Gastrocnemius medialis (tissue), 4 donors: Measurements from ENCODE around the gene GMPPB.

Experiments used
- CTCF ChIP-seq, 5 experiments: fragments of 450-650 bp in 3 of 5; fragments of 200-600 bp in 2 of 5; sonication (generic) in 2 of 5; IDR thresholded peaks in 4 of 5; conservative IDR thresholded peaks in 1 of 5; 1 replicate in 4 of 5; 2 replicates in 1 of 5; pipeline ENCODE4 v1.5.1; 2016 to 2019; ENCODE audit warnings: antibody characterized with exemption in 5 of 5, mild to moderate bottlenecking in 3 of 5, moderate library complexity in 3 of 5
- POLR2A ChIP-seq, 2 donors: fragments of 450-650 bp; IDR thresholded peaks; one replicate each; pipeline ENCODE4 v1.6.1; 2017; ENCODE audit warnings: antibody characterized with exemption in 2 of 2, mild to moderate bottlenecking in 2 of 2, moderate library complexity in 2 of 2

DNA sequence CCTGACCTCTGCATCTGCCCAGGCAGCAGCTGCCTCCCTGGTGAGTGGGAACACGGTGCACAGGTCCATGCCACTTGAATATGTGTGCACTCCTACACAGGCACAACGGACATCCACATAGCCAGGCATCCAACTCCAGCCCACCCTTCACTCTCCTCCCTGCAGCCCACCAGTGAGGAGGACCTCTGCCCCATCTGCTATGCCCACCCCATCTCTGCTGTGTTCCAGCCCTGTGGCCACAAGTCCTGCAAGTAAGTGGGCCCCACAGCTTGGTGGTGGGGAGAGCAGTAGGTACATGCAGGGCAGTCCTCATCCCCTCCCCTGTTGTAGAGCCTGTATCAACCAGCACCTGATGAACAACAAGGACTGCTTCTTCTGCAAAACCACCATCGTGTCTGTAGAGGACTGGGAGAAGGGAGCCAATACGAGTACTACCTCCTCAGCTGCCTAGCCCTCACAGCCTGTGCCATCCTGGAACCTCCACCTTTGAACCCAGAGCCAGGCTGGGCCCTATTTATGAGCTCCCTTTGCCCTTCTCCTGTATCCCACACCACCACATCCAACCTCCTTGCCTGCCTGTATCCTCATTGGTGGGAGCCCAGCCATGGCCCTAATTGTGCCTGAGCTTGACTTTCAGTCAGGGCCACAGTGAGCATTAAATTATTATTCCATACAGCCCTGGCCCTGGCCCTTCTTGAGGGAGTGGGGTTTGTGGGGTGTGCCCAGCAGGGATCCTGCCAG is 2.7 kb downstream of the GMPPB start:
- TF ChIP-seq CTCF (IDR thresholded peaks at IDR 0.05 in 4 of 5, conservative IDR thresholded peaks at IDR 0.05 in 1 of 5) (no peak), POLR2A (IDR thresholded peaks at IDR 0.05) (no peak)
